ENCODE data around the gene SELENOH.
"Not testable (repeated sequence)": the region's sequence is repeated elsewhere in the genome, so short reads cannot be mapped to it uniquely, and the experiment has no call there.

SELENOH gene

GRCh38 chr11:57741132-57742086 lies at the start of gene SELENOH:
Gene SELENOH (plus strand): TSS chr11:57741491. CDS start chr11:57741596, 105 bp downstream.
- no peak for TF ChIP-seq CTCF (IDR thresholded peaks at IDR 0.05; ENCODE audit: low read depth, low read length, missing control alignments)
- DNase-seq (ENCODE audit: low read depth), result peak; percentile 96
- peak within 1 kb of the TSS; percentile 77 for H3K4me3 ChIP-seq (ENCODE audit: low read depth, low read length)

- H3K4me3 ChIP-seq (ENCODE audit: low read depth, low read length), result no peak overlapping the region
- no peak for TF ChIP-seq CTCF (IDR thresholded peaks at IDR 0.05; ENCODE audit: low read depth, low read length, missing control alignments)
- no peak for DNase-seq (ENCODE audit: low read depth)
Measured at GRCh38 chr11:57698843-57699365, 42.4 kb upstream of the SELENOH start.

- DNase-seq (ENCODE audit: low read depth), result no peak
- no peak overlapping the region for H3K4me3 ChIP-seq (ENCODE audit: low read depth, low read length)
- TF ChIP-seq CTCF (IDR thresholded peaks at IDR 0.05; ENCODE audit: low read depth, low read length, missing control alignments), result no peak
Measured at GRCh38 chr11:57699813-57700212, 41.5 kb upstream of the SELENOH start.

- H3K4me3 ChIP-seq (ENCODE audit: low read depth, low read length), result no peak overlapping the region
- no peak for DNase-seq (ENCODE audit: low read depth)
- no peak for TF ChIP-seq CTCF (IDR thresholded peaks at IDR 0.05; ENCODE audit: low read depth, low read length, missing control alignments)
Measured at GRCh38 chr11:57700425-57700824, 40.9 kb upstream of the SELENOH start.

- no peak for TF ChIP-seq CTCF (IDR thresholded peaks at IDR 0.05; ENCODE audit: low read depth, low read length, missing control alignments)
- DNase-seq (ENCODE audit: low read depth), result no peak
- no peak overlapping the region for H3K4me3 ChIP-seq (ENCODE audit: low read depth, low read length)
Measured at GRCh38 chr11:57703341-57703740, 38.0 kb upstream of the SELENOH start.

GRCh38 chr11:57704932-57705331 lies 36.4 kb upstream of the SELENOH start:
- H3K4me3 ChIP-seq (ENCODE audit: low read depth, low read length), result no peak overlapping the region
- TF ChIP-seq CTCF (IDR thresholded peaks at IDR 0.05; ENCODE audit: low read depth, low read length, missing control alignments), result no peak
- DNase-seq (ENCODE audit: low read depth), result no peak

- not testable (repeated sequence) for DNase-seq (ENCODE audit: low read depth); H3K4me3 ChIP-seq (ENCODE audit: low read depth, low read length)
Measured at GRCh38 chr11:57705432-57705831, 35.9 kb upstream of the SELENOH start.

All from GM12864 (cell line).